Nephron (organoid): ENCODE data around the gene KIF5B.

ENCODE experiments used
- H3K27ac Mint-ChIP-seq, 3 experiments: 2 replicates each; pipeline ENCODE4 v1.8.0; 2020; ENCODE audit warnings: mixed read lengths in 3 of 3, mild to moderate bottlenecking in 2 of 3, moderate library complexity in 1 of 3
- H3K27me3 Mint-ChIP-seq: 2 replicates; pipeline ENCODE4 v1.8.0; 2021; ENCODE audit warnings: low read depth, mild to moderate bottlenecking, moderate library complexity, mixed read lengths
- H3K36me3 Mint-ChIP-seq: 2 replicates; pipeline ENCODE4 v1.8.0; 2020; ENCODE audit warnings: low read depth, mixed read lengths
- H3K4me1 Mint-ChIP-seq: 2 replicates; pipeline ENCODE4 v1.8.0; 2020; ENCODE audit warnings: mixed read lengths
- H3K4me3 Mint-ChIP-seq, 3 experiments: 2 replicates each; pipeline ENCODE4 v1.8.0; 2020; ENCODE audit warnings: mild to moderate bottlenecking in 3 of 3, mixed read lengths in 3 of 3, moderate library complexity in 2 of 3
- H3K9me3 Mint-ChIP-seq: 2 replicates; pipeline ENCODE4 v1.8.0; 2020; ENCODE audit warnings: mixed read lengths
- CTCF ChIP-seq, 3 experiments: fragments of 200-600 bp; sonication (generic); IDR thresholded peaks; one replicate each; pipeline ENCODE4 v1.5.0; 2021; ENCODE audit warnings: antibody characterized with exemption in 3 of 3; ENCODE audit not compliant: unreplicated experiment in 3 of 3

The KIF5B gene

GRCh38 chr10:32095116-32095733, 39.0 kb upstream of the KIF5B start:
- no peaks in the 10 kb centered on the region for H3K36me3 Mint-ChIP-seq
- TF ChIP-seq CTCF (IDR thresholded peaks at IDR 0.05; ENCODE audit: unreplicated experiment in 3 of 3) = no peak
- H3K4me1 Mint-ChIP-seq = no peaks in the 10 kb centered on the region
- no peak overlapping the region for H3K4me3 Mint-ChIP-seq
- H3K27ac Mint-ChIP-seq = no peak overlapping the region
- H3K9me3 Mint-ChIP-seq = peaks cover 17% of the 10 kb centered on the region
- H3K27me3 Mint-ChIP-seq = no peaks in the 10 kb centered on the region

- no peaks in the 10 kb centered on the region for H3K4me1 Mint-ChIP-seq
- TF ChIP-seq CTCF (IDR thresholded peaks at IDR 0.05; ENCODE audit: unreplicated experiment in 3 of 3) = no peak
- H3K36me3 Mint-ChIP-seq = no peaks in the 10 kb centered on the region
- H3K27me3 Mint-ChIP-seq = no peaks in the 10 kb centered on the region
- no peak overlapping the region for H3K27ac Mint-ChIP-seq
- H3K9me3 Mint-ChIP-seq = peaks cover 7% of the 10 kb centered on the region
- H3K4me3 Mint-ChIP-seq = no peak overlapping the region
Measured at GRCh38 chr10:32093650-32094049, 37.4 kb upstream of the KIF5B start.

GRCh38 chr10:32091046-32091445, 34.8 kb upstream of the KIF5B start:
- no peak overlapping the region for H3K27ac Mint-ChIP-seq
- H3K36me3 Mint-ChIP-seq = no peaks in the 10 kb centered on the region
- TF ChIP-seq CTCF (IDR thresholded peaks at IDR 0.05; ENCODE audit: unreplicated experiment in 3 of 3) = no peak
- no peaks in the 10 kb centered on the region for H3K4me1 Mint-ChIP-seq
- H3K9me3 Mint-ChIP-seq = no peaks in the 10 kb centered on the region
- H3K4me3 Mint-ChIP-seq = no peak overlapping the region
- H3K27me3 Mint-ChIP-seq = no peaks in the 10 kb centered on the region

- H3K36me3 Mint-ChIP-seq = no peaks in the 10 kb centered on the region
- H3K9me3 Mint-ChIP-seq = no peaks in the 10 kb centered on the region
- no peak for TF ChIP-seq CTCF (IDR thresholded peaks at IDR 0.05; ENCODE audit: unreplicated experiment in 3 of 3)
- H3K27me3 Mint-ChIP-seq = peaks cover 5% of the 10 kb centered on the region
- no peak overlapping the region for H3K4me3 Mint-ChIP-seq
- H3K27ac Mint-ChIP-seq = no peak overlapping the region
- no peaks in the 10 kb centered on the region for H3K4me1 Mint-ChIP-seq
Measured at GRCh38 chr10:32084185-32084851, 28.1 kb upstream of the KIF5B start.

- no peak for TF ChIP-seq CTCF (IDR thresholded peaks at IDR 0.05; ENCODE audit: unreplicated experiment in 3 of 3)
- Mint-ChIP-seq H3K27me3 (no peaks in the 10 kb centered on the region), H3K36me3 (no peaks in the 10 kb centered on the region), H3K27ac (no peak overlapping the region), H3K4me3 (no peak overlapping the region), H3K4me1 (no peaks in the 10 kb centered on the region), H3K9me3 (no peaks in the 10 kb centered on the region)
Measured at GRCh38 chr10:32077896-32078485, 21.8 kb upstream of the KIF5B start.
